GM12865 (cell line): ENCODE data around the gene TMEM132D.

Experiments used
- DNase-seq: peaks from one replicate; pipeline ENCODE4 v3.0.0; 2010; ENCODE audit warnings: low read depth
- H3K4me3 ChIP-seq: 2 replicates; pipeline ENCODE4 v1.5.1; 2011; ENCODE audit warnings: mild to moderate bottlenecking, low read depth, low read length, control low read depth
- CTCF ChIP-seq: IDR thresholded peaks from 2 replicates; pipeline ENCODE4 v1.5.1; 2011; ENCODE audit warnings: low read length, control low read depth, low read depth, inconsistent platforms; ENCODE audit not compliant: insufficient read depth; ENCODE audit errors: missing control alignments

Gene TMEM132D

GRCh38 chr12:129927316-129927900 is 23.6 kb upstream of the TMEM132D start:
- TF ChIP-seq CTCF: no peak
- DNase-seq: no peak
- no peak overlapping the region for H3K4me3 ChIP-seq

GRCh38 chr12:129911428-129912049 is 7.7 kb upstream of the TMEM132D start:
- H3K4me3 ChIP-seq: no peak overlapping the region
- DNase-seq: peak; percentile 58
- peak; percentile 81 for TF ChIP-seq CTCF

GRCh38 chr12:129909051-129910020 is 5.5 kb upstream of the TMEM132D start:
- H3K4me3 ChIP-seq: no peak overlapping the region
- no peak for TF ChIP-seq CTCF
- no peak for DNase-seq

GRCh38 chr12:129903092-129903945 is 506 bp downstream of the TMEM132D start:
- DNase-seq: no peak
- TF ChIP-seq CTCF: no peak
- H3K4me3 ChIP-seq: no peak overlapping the region

GRCh38 chr12:129902371-129903091 is 1.3 kb downstream of the TMEM132D start:
- no peak for DNase-seq
- no peak overlapping the region for H3K4me3 ChIP-seq
- TF ChIP-seq CTCF: no peak

GRCh38 chr12:129901254-129901653 is 2.6 kb downstream of the TMEM132D start:
- no peak for DNase-seq
- no peak for TF ChIP-seq CTCF
- no peak overlapping the region for H3K4me3 ChIP-seq
